Measurements from ENCODE around the gene LY86. TPM values are rescaled to one million over a fixed set of nuclear protein-coding genes. Genes with fewer than 3 reads are reported as not detected.

The LY86 gene
- total RNA-seq, 1 donor from 2014 or later = 5.4 TPM

- no peak for DNase-seq (ENCODE audit: low spot score)
Measured at GRCh38 chr6:6570929-6571671, 17.4 kb upstream of the LY86 start.

- no peak for DNase-seq (ENCODE audit: low spot score)
Measured at GRCh38 chr6:6575143-6575542, 13.4 kb upstream of the LY86 start.

- no peak for DNase-seq (ENCODE audit: low spot score)
Measured at GRCh38 chr6:6577735-6578134, 10.8 kb upstream of the LY86 start.

- DNase-seq (ENCODE audit: low spot score) = no peak
Measured at GRCh38 chr6:6579281-6579680, 9.2 kb upstream of the LY86 start.

GRCh38 chr6:6580225-6580856, 8.2 kb upstream of the LY86 start:
- DNase-seq (ENCODE audit: low spot score) = no peak

DNA sequence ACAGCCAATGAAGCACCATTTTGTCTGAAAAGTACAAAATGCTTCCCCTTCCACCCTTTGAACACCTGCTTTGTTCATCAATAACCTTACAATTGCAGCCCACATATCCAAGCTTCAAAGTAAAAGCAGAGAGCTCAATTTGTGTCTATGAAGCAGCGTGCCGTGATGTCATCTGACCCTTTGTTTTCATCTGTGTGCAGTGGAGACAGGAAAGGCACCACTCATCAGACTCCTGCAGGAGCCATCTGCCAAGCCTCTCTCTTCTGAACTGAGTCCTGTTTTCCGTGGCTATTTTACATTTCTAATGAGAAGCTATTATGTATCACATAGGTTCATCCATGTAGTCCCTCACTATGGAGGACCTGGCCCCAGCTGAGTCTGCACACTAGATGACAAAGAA, 7.5 kb upstream of the LY86 start:
- no peak for DNase-seq (ENCODE audit: low spot score)

DNA sequence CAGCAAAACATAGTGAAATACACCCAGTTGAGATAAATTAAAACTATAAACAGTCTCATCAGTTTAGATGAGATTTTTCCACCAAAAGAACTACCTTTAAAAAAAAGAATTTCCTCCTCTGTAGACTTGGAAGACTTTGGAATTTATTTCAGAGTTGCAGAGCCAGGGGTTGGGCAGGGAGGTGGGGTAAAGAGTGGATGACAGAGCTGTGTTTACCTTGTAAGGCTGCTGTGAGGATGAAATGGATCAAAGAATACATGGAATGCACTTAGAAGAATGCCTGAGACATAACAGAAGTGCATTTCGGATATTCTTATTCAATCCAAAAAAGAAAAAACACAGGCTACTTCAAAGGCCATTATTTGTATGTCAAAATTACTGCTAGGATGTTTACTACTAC, 6.4 kb upstream of the LY86 start:
- no peak for DNase-seq (ENCODE audit: low spot score)

- no peak for DNase-seq (ENCODE audit: low spot score)
Measured at GRCh38 chr6:6583836-6584235, 4.7 kb upstream of the LY86 start.

GRCh38 chr6:6584310-6585002, 4.1 kb upstream of the LY86 start:
- no peak for DNase-seq (ENCODE audit: low spot score)

- DNase-seq (ENCODE audit: low spot score) = no peak
Measured at GRCh38 chr6:6585003-6585311, 3.6 kb upstream of the LY86 start.

GRCh38 chr6:6586167-6586566, 2.4 kb upstream of the LY86 start:
- no peak for DNase-seq (ENCODE audit: low spot score)

DNA sequence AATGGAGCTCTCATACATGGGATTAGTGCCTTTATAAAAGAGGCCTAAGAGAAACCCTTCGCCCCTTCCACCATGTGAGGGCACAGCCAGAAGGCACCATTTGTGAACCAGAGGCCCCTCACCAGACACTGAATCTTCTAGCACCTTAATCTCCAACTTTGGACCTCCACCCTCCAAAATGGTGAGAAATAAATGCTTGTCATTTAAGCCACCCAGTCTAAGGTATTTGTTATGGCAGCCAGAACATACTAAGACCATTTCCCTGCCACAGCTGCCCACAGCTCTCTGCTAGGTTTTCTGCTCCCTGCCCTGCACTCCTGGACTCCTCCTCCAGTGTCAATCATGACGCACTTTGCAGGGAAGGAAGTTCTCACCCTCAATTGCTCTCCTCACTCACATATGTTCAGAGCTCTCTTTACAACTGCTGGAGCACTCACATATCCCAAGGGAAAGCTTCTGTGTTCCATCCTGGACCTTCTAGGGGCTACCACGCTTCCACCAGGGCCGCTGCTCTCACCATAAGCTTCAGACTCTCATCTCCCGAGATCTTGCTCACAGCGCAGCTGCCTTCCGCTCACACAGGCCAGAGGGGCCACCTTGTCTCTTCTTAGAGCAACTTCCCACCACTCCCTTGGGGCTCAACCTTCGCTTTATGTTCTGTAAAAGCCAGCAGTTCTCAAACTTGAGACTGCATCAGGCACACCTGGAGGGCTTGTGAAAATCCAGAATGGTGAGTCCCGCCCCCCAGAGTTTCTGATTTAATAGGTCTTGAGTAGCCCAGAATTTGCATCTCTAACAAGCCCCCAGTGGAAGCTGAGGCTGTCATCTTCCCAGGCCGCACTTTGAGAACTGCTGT, 1.6 kb upstream of the LY86 start:
- no peak for DNase-seq (ENCODE audit: low spot score)

DNA sequence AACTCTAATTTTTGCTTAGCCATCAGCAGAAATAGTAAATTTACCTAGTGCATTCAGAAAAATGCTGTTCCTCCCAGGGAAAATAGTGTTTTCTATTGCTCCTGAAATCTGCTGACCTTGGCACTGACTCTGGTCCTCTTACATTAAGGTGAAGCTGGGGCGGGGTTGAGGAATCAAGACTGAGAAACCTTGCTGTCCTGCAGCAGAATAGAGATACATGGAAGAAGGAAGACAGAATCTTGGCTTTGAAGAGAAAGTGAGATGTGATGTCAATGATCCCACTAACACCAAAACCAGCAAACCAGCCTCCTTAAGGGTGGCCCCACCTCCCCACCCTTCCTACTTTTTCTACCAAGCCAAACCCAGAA, 840 bp upstream of the LY86 start:
- DNase-seq (ENCODE audit: low spot score) = no peak

DNA sequence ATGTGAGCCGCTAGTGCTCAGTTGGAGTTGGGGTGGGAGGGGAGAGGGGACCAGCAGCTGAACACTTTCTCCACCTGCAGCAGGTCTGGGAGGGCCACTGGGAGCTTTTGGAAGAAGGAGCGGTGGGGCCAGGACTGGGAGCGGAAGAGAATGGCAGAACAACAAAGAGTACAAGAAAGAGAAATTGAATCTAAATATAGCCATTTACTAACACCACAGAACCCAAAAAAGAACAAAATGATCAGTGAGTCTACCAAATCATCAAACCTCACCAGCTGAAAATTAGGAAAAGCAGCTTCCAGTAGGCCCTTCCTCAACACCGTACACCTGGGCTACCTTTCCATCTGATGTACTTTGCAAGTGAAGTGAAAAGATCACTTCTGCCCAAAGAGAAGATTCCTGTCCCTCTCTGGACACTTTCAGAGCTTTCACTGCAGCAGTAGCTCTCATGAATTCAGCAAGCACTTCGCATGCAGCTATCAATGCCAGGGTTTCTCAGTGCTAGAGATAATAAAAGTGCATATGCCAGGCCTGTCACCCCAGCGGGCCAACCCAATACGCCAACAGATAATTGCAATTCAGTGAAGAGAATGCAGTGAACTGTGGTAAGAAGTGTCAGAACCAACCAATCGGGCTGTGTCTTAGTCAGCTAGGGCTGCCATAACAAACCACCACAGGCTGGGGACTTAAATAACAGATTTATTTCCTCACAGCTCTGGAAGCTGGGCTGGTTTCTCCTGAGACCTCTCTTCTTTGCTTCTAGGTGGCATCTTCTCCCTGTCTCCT, 597 bp downstream of the LY86 start:
- DNase-seq (ENCODE audit: low spot score) = no peak

- DNase-seq (ENCODE audit: low spot score) = no peak
Measured at GRCh38 chr6:6590530-6590929, 2.0 kb downstream of the LY86 start.

GRCh38 chr6:6591778-6592465, 3.4 kb downstream of the LY86 start:
- DNase-seq (ENCODE audit: low spot score) = no peak

DNA sequence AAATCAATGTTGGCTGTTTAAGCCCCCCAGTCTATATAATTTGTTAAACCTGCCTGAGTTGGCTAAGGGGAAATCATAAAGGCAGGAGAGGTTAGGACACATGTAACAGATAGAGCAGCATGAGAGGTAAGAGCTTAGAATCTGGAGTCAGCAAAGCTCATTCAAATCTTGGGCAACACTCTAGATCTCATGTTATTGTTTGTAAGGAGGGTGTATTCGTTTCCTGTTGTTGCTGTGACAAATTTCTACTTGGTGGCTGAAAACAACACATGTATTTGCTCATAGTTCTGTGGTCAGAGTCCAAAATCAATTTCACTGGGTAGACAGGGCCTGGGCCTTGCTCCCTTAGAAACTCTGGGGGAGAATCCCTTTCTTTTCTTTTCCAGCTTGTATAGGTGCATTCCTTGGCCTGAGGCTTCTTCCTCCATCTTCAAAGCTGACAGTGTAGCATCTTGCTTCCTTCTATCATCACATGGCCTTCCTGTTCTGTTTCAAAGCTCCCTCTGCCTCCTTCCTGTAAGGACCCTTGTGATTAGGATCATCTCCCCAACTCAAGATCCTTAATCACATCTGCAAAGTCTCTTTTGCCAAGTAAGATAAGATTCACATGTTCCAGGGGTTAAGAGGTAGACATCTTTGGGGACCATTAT, 4.4 kb downstream of the LY86 start:
- DNase-seq (ENCODE audit: low spot score) = no peak

GRCh38 chr6:6593867-6594468, 5.4 kb downstream of the LY86 start:
- no peak for DNase-seq (ENCODE audit: low spot score)

DNA sequence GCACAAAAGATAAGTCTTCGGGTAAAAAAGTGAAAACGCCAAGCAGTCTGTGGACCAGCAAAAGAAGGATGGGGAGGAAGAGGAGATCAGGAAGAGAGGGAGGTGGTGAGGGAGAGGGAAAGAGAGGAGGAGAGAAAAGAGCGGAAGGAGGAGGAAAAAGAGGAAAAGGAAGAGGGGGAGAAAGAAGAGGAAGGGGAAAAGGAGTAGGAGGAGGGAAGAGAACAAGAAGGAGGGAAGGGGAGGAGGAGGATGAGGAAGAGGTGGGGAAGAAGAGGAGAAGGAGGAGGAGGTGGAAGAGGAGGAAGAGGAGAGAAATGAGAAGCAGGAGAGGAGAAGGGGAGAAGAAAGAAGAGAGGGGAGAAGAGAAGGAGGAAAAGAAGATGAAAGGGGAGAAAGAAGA, 6.5 kb downstream of the LY86 start:
- no peak for DNase-seq (ENCODE audit: low spot score)

DNA sequence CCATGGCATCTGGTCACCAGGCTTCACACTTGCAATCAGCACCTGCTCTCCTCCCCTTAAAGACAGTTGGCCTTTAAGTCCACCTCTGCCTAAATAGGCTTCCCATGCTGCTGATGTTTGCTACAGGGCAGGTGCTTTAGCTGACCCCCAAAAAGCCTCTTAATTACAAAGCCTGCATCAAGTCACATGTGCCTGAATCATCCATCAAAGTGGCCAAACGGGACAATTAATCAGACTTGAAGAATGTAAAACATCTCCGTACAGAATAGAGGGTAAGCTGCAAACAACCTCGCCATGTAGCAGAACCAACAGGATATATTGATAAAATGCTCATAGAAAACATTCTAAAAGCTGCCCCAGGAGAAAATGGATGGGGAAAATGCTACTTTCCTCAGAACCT, 7.4 kb downstream of the LY86 start:
- DNase-seq (ENCODE audit: low spot score) = no peak

Measured in mesenteric fat pad (tissue), 1 donor.